OCI-LY1 (cell line): Measurements from ENCODE around the gene KRTAP5-4.
"Not testable (repeated sequence)": the region's sequence is repeated elsewhere in the genome, so short reads cannot be mapped to it uniquely, and the experiment has no call there.

Experiments used
- H2AFZ ChIP-seq: fragments of 200-600 bp; sonication (generic), shearing (Covaris generic); 2 replicates; pipeline ENCODE4 v1.6.0; 2014; ENCODE audit warnings: antibody characterized with exemption, mild to moderate bottlenecking, low read length
- H3F3A ChIP-seq: fragments of 200-600 bp; sonication (generic), shearing (Covaris generic); 2 replicates; pipeline ENCODE4 v1.6.0; 2014; ENCODE audit warnings: mild to moderate bottlenecking, antibody characterized with exemption, low read length, moderate library complexity; ENCODE audit not compliant: insufficient read depth
- H3K27ac ChIP-seq: fragments of 200-600 bp; sonication (generic); 2 replicates; pipeline ENCODE4 v1.5.1; 2014; ENCODE audit warnings: low read length, mixed run types, mild to moderate bottlenecking, low read depth; ENCODE audit not compliant: poor library complexity, severe bottlenecking
- H3K27me3 ChIP-seq: fragments of 200-600 bp; sonication (generic); 2 replicates; pipeline ENCODE4 v1.6.0; 2014; ENCODE audit warnings: antibody characterized with exemption, mild to moderate bottlenecking, low read length, moderate library complexity; ENCODE audit not compliant: insufficient read depth
- H3K36me3 ChIP-seq: fragments of 200-600 bp; sonication (generic); 2 replicates; pipeline ENCODE4 v1.6.1; 2014; ENCODE audit warnings: mild to moderate bottlenecking, antibody characterized with exemption, low read length, moderate library complexity, mixed read lengths; ENCODE audit not compliant: insufficient read depth
- H3K4me1 ChIP-seq: fragments of 200-600 bp; sonication (generic); 2 replicates; pipeline ENCODE4 v1.5.1; 2014; ENCODE audit warnings: mild to moderate bottlenecking, low read length, moderate library complexity; ENCODE audit not compliant: insufficient read depth, severe bottlenecking
- H3K4me2 ChIP-seq: fragments of 200-600 bp; sonication (generic), shearing (Covaris generic); 2 replicates; pipeline ENCODE4 v1.6.1; 2014; ENCODE audit warnings: low read length
- H3K4me3 ChIP-seq: fragments of 200-600 bp; sonication (generic); 2 replicates; pipeline ENCODE4 v1.5.1; 2014; ENCODE audit warnings: low read length, low read depth, mild to moderate bottlenecking, mixed read lengths; ENCODE audit not compliant: poor library complexity, severe bottlenecking
- H3K79me2 ChIP-seq: fragments of 200-600 bp; shearing (Covaris generic); 2 replicates; pipeline ENCODE4 v1.6.1; 2016; ENCODE audit warnings: mixed run types, low read length, mixed read lengths; ENCODE audit not compliant: insufficient read depth
- H3K9ac ChIP-seq: fragments of 200-600 bp; sonication (generic), shearing (Covaris generic); 2 replicates; pipeline ENCODE4 v1.6.1; 2014; ENCODE audit warnings: mild to moderate bottlenecking, low read length, mixed read lengths
- H3K9me2 ChIP-seq: fragments of 200-600 bp; sonication (generic), shearing (Covaris generic); 2 replicates; pipeline ENCODE4 v1.6.1; 2014; ENCODE audit warnings: low read depth, mild to moderate bottlenecking, low read length, mixed read lengths
- H3K9me3 ChIP-seq: fragments of 200-600 bp; shearing (Covaris generic); 2 replicates; pipeline ENCODE4 v1.6.1; 2014; ENCODE audit warnings: low read length, mixed read lengths
- H4K20me1 ChIP-seq: fragments of 200-600 bp; sonication (generic), shearing (Covaris generic); 2 replicates; pipeline ENCODE4 v1.6.0; 2016; ENCODE audit warnings: mild to moderate bottlenecking, low read length; ENCODE audit not compliant: insufficient read depth
- CTCF ChIP-seq: fragments of 200-600 bp; sonication (generic), shearing (Covaris generic); IDR thresholded peaks from 2 replicates; pipeline ENCODE4 v1.5.1; 2017; ENCODE audit warnings: mild to moderate bottlenecking, antibody characterized with exemption, low read length, moderate library complexity, mixed read lengths
- EZH2 ChIP-seq: fragments of 200-600 bp; sonication (generic), shearing (Covaris generic); IDR thresholded peaks from 2 replicates; pipeline ENCODE4 v1.8.0; 2017; ENCODE audit warnings: borderline replicate concordance, mixed run types, mild to moderate bottlenecking, antibody characterized with exemption, low read length, moderate library complexity, mixed read lengths

The KRTAP5-4 gene

GRCh38 chr11:1604711-1605110, 17.2 kb downstream of the KRTAP5-4 start:
- Histone ChIP-seq H3K79me2 (no peaks in the 10 kb centered on the region), H3K4me1 (peaks cover 4% of the 10 kb centered on the region), H3K27ac (no peak overlapping the region), H3F3A (no peaks in the 10 kb centered on the region), H3K9me3 (no peaks in the 10 kb centered on the region), H3K36me3 (no peaks in the 10 kb centered on the region), H3K27me3 (no peaks in the 10 kb centered on the region), H3K9me2 (no peaks in the 10 kb centered on the region), H2AFZ (no peak overlapping the region), H3K9ac (no peak overlapping the region), H3K4me3 (no peak overlapping the region), H3K4me2 (no peak overlapping the region), H4K20me1 (no peaks in the 10 kb centered on the region)
- TF ChIP-seq EZH2 = no peak
- no peak for TF ChIP-seq CTCF

- no peaks in the 10 kb centered on the region for H3K27me3 ChIP-seq
- H2AFZ ChIP-seq = no peak overlapping the region
- no peak overlapping the region for H3K27ac ChIP-seq
- H3K36me3 ChIP-seq = no peaks in the 10 kb centered on the region
- no peaks in the 10 kb centered on the region for H3F3A ChIP-seq
- H3K79me2 ChIP-seq = no peaks in the 10 kb centered on the region
- TF ChIP-seq CTCF (no peak), EZH2 (no peak)
- no peak overlapping the region for H3K9ac ChIP-seq
- H3K9me3 ChIP-seq = no peaks in the 10 kb centered on the region
- H3K4me2 ChIP-seq = no peak overlapping the region
- no peak overlapping the region for H3K4me3 ChIP-seq
- H3K9me2 ChIP-seq = no peaks in the 10 kb centered on the region
- peaks cover 4% of the 10 kb centered on the region for H3K4me1 ChIP-seq
- no peaks in the 10 kb centered on the region for H4K20me1 ChIP-seq
These were observed 17.8 kb downstream of the KRTAP5-4 start for GRCh38 chr11:1604181-1604580.

GRCh38 chr11:1603629-1604028, 18.3 kb downstream of the KRTAP5-4 start:
- Histone ChIP-seq H3K4me3 (no peak overlapping the region), H3F3A (no peaks in the 10 kb centered on the region), H3K79me2 (no peaks in the 10 kb centered on the region), H3K9me2 (no peaks in the 10 kb centered on the region), H3K36me3 (no peaks in the 10 kb centered on the region), H3K27me3 (no peaks in the 10 kb centered on the region), H2AFZ (no peak overlapping the region), H3K27ac (no peak overlapping the region), H3K4me2 (no peak overlapping the region), H3K9ac (no peak overlapping the region), H4K20me1 (no peaks in the 10 kb centered on the region), H3K9me3 (no peaks in the 10 kb centered on the region), H3K4me1 (peaks cover 4% of the 10 kb centered on the region)
- no peak for TF ChIP-seq EZH2
- no peak for TF ChIP-seq CTCF

DNA sequence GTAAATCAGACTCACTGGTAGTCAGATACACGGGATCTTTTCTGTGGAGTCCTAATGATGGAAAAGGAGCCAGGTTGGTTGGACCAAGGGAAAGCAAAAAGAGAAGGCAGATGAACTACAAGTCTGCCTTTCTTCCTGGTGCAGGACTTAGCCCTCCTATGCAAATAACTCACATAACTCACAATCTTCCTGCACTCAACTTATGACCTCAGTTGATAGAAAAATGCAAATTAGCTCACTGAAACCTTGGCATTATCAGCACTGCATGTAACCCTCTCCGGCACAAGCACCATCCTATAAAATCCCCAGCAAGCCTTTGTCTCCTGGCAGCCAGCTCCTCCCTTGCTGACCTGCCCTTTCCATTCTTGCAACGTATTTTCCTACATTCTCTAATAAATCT, 20.3 kb downstream of the KRTAP5-4 start:
- not testable (repeated sequence) for H3K9ac ChIP-seq, H3K27ac ChIP-seq, H3K4me2 ChIP-seq, H2AFZ ChIP-seq, H3K4me1 ChIP-seq, H3K4me3 ChIP-seq, H3K27me3 ChIP-seq, H3K79me2 ChIP-seq, H4K20me1 ChIP-seq, H3F3A ChIP-seq, H3K36me3 ChIP-seq, H3K9me2 ChIP-seq, H3K9me3 ChIP-seq
